ENCODE measurements around the gene LETM1. TPM values are rescaled to one million over a fixed set of nuclear protein-coding genes. Genes with fewer than 3 reads are reported as not detected.
A peak's percentile ranks its signal among the peaks of the same experiment; 100 is the strongest.

LETM1 gene
- total and polyA plus RNA-seq, 2 of the 13 experiments (the other 11 are each of a cell fraction or from before 2014, with no cell fraction given) = 9.7 to 41.6 TPM

DNA sequence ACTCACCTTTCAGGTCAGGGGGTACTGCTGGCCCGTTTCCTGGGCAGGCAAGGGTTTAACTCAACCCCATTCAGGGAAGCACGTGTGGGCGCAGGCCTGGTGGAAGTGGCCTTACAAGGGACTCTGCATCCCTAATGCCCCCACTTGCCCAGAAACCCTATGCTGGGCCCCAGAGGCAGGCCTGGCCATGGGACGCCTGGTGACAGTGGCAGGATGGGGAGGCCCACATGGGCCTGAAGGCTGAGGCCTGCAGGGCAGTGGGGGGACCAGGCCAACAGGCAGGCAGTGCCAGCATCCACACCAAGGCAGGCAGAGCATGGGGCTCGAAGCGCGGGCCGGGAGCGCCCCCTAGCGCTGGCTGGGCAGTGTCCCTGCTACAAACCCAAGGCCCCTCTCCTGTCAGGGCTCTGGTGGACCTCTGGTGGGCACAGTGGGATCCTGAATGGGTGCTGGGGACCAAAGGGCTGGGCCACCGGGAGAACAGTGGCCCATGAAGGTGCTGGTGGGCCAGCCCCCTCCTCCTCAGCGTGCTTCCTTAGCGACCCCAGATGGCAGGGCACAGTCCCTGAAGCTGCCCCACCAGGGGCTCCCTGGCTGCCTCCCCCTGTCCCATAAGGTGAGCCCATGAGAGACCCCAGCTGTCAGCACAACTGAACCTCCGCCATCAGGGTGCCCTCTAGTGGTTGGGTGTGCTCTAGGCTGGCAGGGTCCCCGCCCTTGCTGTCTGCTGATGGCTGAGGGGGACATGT lies 46.0 kb downstream of the LETM1 start (continued):
- no peak for TF ChIP-seq ZBTB3 (CRISPR knock-in tag; IDR thresholded peaks at IDR 0.05; ENCODE audit: borderline replicate concordance, low read depth)
- TF ChIP-seq, protein P1, sequence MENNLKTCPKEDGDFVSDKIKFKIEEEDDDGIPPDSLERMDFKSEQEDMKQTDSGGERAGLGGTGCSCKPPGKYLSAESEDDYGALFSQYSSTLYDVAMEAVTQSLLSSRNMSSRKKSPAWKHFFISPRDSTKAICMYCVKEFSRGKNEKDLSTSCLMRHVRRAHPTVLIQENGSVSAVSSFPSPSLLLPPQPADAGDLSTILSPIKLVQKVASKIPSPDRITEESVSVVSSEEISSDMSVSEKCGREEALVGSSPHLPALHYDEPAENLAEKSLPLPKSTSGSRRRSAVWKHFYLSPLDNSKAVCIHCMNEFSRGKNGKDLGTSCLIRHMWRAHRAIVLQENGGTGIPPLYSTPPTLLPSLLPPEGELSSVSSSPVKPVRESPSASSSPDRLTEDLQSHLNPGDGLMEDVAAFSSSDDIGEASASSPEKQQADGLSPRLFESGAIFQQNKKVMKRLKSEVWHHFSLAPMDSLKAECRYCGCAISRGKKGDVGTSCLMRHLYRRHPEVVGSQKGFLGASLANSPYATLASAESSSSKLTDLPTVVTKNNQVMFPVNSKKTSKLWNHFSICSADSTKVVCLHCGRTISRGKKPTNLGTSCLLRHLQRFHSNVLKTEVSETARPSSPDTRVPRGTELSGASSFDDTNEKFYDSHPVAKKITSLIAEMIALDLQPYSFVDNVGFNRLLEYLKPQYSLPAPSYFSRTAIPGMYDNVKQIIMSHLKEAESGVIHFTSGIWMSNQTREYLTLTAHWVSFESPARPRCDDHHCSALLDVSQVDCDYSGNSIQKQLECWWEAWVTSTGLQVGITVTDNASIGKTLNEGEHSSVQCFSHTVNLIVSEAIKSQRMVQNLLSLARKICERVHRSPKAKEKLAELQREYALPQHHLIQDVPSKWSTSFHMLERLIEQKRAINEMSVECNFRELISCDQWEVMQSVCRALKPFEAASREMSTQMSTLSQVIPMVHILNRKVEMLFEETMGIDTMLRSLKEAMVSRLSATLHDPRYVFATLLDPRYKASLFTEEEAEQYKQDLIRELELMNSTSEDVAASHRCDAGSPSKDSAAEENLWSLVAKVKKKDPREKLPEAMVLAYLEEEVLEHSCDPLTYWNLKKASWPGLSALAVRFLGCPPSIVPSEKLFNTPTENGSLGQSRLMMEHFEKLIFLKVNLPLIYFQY (CRISPR knock-in tag; IDR thresholded peaks at IDR 0.05; ENCODE audit: borderline replicate concordance) = 0 out of 2 replicates have a peak, but pooled peaks have one; percentile 60
- no peak for TF ChIP-seq TP53 (CRISPR knock-in tag; conservative IDR thresholded peaks at IDR 0.05)
- TF ChIP-seq RBM39 (IDR thresholded peaks at IDR 0.05; ENCODE audit: low read depth, low read length, poor library complexity, severe bottlenecking) = peak; percentile 87
- TF ChIP-seq, protein P2, sequence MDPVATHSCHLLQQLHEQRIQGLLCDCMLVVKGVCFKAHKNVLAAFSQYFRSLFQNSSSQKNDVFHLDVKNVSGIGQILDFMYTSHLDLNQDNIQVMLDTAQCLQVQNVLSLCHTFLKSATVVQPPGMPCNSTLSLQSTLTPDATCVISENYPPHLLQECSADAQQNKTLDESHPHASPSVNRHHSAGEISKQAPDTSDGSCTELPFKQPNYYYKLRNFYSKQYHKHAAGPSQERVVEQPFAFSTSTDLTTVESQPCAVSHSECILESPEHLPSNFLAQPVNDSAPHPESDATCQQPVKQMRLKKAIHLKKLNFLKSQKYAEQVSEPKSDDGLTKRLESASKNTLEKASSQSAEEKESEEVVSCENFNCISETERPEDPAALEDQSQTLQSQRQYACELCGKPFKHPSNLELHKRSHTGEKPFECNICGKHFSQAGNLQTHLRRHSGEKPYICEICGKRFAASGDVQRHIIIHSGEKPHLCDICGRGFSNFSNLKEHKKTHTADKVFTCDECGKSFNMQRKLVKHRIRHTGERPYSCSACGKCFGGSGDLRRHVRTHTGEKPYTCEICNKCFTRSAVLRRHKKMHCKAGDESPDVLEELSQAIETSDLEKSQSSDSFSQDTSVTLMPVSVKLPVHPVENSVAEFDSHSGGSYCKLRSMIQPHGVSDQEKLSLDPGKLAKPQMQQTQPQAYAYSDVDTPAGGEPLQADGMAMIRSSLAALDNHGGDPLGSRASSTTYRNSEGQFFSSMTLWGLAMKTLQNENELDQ (CRISPR knock-in tag; IDR thresholded peaks at IDR 0.05; ENCODE audit: borderline replicate concordance) = no peak
- peak; percentile 43; the same call in 1 of the 2 replicates for TF ChIP-seq ZNF274 (CRISPR knock-in tag; IDR thresholded peaks at IDR 0.05)
- TF ChIP-seq ZNF343 (CRISPR knock-in tag; IDR thresholded peaks at IDR 0.05) = no peak
- no peak for TF ChIP-seq ZNF337 (CRISPR knock-in tag; IDR thresholded peaks at IDR 0.05; ENCODE audit: borderline replicate concordance, low read depth)
- peak; percentile 69; the same call in 1 of the 2 replicates for TF ChIP-seq SP140L (CRISPR knock-in tag; IDR thresholded peaks at IDR 0.05; ENCODE audit: borderline replicate concordance)
- no peak; the same call in 1 of the 2 replicates for TF ChIP-seq ZC3H4 (CRISPR knock-in tag; IDR thresholded peaks at IDR 0.05; ENCODE audit: borderline replicate concordance)
- TF ChIP-seq TCF7L2 (IDR thresholded peaks at IDR 0.05; ENCODE audit: low read depth, low read length) = no peak
- TF ChIP-seq NCOA5 (CRISPR knock-in tag; IDR thresholded peaks at IDR 0.05) = no peak
- no peak for TF ChIP-seq TOE1 (CRISPR knock-in tag; IDR thresholded peaks at IDR 0.05)
- peak; percentile 38; the same call in 1 of the 2 replicates for TF ChIP-seq NR2F2 (IDR thresholded peaks at IDR 0.05; ENCODE audit: borderline replicate concordance, low read depth)
- TF ChIP-seq ZNF143 (CRISPR knock-in tag; IDR thresholded peaks at IDR 0.05) = peak; percentile 37; the same call in 1 of the 2 replicates
- TF ChIP-seq, protein P3, sequence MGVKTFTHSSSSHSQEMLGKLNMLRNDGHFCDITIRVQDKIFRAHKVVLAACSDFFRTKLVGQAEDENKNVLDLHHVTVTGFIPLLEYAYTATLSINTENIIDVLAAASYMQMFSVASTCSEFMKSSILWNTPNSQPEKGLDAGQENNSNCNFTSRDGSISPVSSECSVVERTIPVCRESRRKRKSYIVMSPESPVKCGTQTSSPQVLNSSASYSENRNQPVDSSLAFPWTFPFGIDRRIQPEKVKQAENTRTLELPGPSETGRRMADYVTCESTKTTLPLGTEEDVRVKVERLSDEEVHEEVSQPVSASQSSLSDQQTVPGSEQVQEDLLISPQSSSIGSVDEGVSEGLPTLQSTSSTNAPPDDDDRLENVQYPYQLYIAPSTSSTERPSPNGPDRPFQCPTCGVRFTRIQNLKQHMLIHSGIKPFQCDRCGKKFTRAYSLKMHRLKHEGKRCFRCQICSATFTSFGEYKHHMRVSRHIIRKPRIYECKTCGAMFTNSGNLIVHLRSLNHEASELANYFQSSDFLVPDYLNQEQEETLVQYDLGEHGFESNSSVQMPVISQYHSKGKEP (CRISPR knock-in tag; IDR thresholded peaks at IDR 0.05) = no peak
- TF ChIP-seq MBD4 (IDR thresholded peaks at IDR 0.05; ENCODE audit: borderline replicate concordance, low read length) = no peak
- no peak for TF ChIP-seq ZSCAN29 (CRISPR knock-in tag; conservative IDR thresholded peaks at IDR 0.05)
- TF ChIP-seq, protein P4, sequence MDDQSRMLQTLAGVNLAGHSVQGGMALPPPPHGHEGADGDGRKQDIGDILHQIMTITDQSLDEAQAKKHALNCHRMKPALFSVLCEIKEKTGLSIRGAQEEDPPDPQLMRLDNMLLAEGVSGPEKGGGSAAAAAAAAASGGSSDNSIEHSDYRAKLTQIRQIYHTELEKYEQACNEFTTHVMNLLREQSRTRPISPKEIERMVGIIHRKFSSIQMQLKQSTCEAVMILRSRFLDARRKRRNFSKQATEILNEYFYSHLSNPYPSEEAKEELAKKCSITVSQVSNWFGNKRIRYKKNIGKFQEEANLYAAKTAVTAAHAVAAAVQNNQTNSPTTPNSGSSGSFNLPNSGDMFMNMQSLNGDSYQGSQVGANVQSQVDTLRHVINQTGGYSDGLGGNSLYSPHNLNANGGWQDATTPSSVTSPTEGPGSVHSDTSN (CRISPR knock-in tag; IDR thresholded peaks at IDR 0.05; ENCODE audit: borderline replicate concordance) = no peak
- TF ChIP-seq ZNF3 (CRISPR knock-in tag; IDR thresholded peaks at IDR 0.05) = no peak; the same call in 1 of the 2 replicates
